NT2/D1 (cell line): ENCODE data around the gene FHDC1.

ENCODE experiments used
- SUZ12 ChIP-seq: IDR thresholded peaks from 2 replicates; pipeline ENCODE4 v1.6.1; 2011; ENCODE audit not compliant: insufficient read length, insufficient read depth; ENCODE audit errors: extremely low read depth
- YY1 ChIP-seq: IDR thresholded peaks from 2 replicates; pipeline ENCODE4 v1.6.1; 2011; ENCODE audit not compliant: insufficient read length, insufficient read depth
- ZNF274 ChIP-seq: IDR thresholded peaks from 2 replicates; pipeline ENCODE4 v1.6.1; 2011; ENCODE audit warnings: mild to moderate bottlenecking, low read depth, low read length

- TF ChIP-seq SUZ12 (no peak), ZNF274 (no peak), YY1 (no peak)
Observed at GRCh38 chr4:153021276-153021675, 85.2 kb downstream of the FHDC1 start.
